Measurements from ENCODE around the gene MRAS. TPM values are rescaled to one million over a fixed set of nuclear protein-coding genes. Genes with fewer than 3 reads are reported as not detected.

Gene MRAS
- total RNA-seq, 4 donors from 2014 or later = 13.8 to 83.0 (median 46.8) TPM

DNA sequence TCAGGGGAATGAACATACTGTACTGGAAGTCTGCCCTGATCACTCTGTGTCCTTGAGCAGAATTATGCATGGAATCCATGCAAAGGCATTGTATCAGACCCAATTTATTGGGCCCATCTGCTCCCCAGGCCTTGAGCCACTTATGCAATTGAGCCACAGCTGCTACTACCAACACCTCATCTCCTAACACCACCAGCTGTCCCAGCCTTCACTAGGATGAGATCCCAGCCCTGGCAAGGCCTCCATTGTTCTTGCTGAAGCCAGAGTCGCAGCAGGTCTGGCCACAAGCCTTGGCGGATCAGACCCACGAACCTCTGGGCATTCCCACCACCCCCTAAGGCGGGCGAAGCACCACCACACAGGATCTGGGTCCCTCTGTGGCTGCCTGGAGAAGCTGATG, 9.6 kb upstream of the MRAS start:
- DNase-seq = no peak
- no peaks in the 10 kb centered on the region for H3K4me1 ChIP-seq
- intact Hi-C loops (cut with DNase I; ENCODE audit: low total_unique reads) = loop anchor here (10.0 kb wide), 1 partner anchor 66 kb away; no protein-coding TSS in a partner anchor

DNA sequence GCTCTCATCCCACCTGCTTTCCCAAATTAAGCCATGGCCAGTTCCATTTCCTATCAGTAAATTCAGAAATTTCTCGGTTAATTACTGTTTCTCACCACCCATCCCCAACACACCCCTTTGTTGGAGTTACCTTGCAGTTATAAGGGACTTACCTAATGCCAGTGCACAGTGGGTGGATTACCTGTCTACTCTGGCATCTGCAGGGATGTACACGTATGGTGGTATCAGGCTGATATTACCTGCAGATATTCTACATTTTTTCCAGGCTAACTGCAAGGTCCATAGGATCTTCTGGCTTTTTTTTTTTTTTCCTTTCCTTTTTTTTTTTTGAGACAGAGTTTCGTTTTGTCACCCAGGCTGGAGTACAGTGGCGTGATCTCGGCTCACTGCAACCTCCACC, 7.9 kb upstream of the MRAS start:
- intact Hi-C loops (cut with DNase I; ENCODE audit: low total_unique reads) = no loop called here
- H3K36me3 ChIP-seq = no peaks in the 10 kb centered on the region
- TF ChIP-seq, protein P1, sequence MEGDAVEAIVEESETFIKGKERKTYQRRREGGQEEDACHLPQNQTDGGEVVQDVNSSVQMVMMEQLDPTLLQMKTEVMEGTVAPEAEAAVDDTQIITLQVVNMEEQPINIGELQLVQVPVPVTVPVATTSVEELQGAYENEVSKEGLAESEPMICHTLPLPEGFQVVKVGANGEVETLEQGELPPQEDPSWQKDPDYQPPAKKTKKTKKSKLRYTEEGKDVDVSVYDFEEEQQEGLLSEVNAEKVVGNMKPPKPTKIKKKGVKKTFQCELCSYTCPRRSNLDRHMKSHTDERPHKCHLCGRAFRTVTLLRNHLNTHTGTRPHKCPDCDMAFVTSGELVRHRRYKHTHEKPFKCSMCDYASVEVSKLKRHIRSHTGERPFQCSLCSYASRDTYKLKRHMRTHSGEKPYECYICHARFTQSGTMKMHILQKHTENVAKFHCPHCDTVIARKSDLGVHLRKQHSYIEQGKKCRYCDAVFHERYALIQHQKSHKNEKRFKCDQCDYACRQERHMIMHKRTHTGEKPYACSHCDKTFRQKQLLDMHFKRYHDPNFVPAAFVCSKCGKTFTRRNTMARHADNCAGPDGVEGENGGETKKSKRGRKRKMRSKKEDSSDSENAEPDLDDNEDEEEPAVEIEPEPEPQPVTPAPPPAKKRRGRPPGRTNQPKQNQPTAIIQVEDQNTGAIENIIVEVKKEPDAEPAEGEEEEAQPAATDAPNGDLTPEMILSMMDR (IDR thresholded peaks at IDR 0.05) = no peak
- no peak for TF ChIP-seq POLR2A (IDR thresholded peaks at IDR 0.05)
- H3K4me3 ChIP-seq = no peak overlapping the region
- DNase-seq = no peak
- no peak overlapping the region for H3K27ac ChIP-seq
- no peaks in the 10 kb centered on the region for H3K4me1 ChIP-seq
- H3K9me3 ChIP-seq = no peaks in the 10 kb centered on the region
- H3K27me3 ChIP-seq = no peaks in the 10 kb centered on the region

More for the DNA sequence above, 9.6 kb upstream of the MRAS start:
- Histone ChIP-seq H3K27me3 (no peaks in the 10 kb centered on the region), H3K36me3 (no peaks in the 10 kb centered on the region), H3K27ac (no peak overlapping the region), H3K9me3 (no peaks in the 10 kb centered on the region), H3K4me3 (no peak overlapping the region)
- TF ChIP-seq, protein P1 (IDR thresholded peaks at IDR 0.05) = no peak

DNA sequence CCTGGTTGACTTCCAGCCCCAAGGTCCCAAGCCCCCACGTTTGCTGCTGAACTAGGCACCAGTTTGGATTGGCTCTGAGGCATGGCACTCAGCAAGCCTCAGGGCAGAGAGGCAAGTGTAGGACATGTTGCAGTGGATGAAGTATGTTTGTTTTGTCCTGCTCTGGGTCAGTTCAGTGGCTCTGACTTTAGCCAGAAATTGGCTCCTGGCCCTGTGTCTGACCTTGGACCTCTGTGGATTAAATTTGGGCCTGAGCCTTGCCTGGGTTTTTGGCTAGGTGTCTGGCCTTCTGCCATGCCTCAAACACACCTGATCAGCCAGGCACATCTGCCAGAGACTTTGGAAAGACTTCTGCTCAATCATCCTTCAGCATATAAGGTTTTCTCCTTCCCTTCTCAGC, 3.6 kb upstream of the MRAS start:
- no peak for DNase-seq
- no peaks in the 10 kb centered on the region for H3K9me3 ChIP-seq
- intact Hi-C loops (cut with DNase I; ENCODE audit: low total_unique reads) = no loop called here
- no peak overlapping the region for H3K27ac ChIP-seq
- H3K4me1 ChIP-seq = no peaks in the 10 kb centered on the region
- no peak overlapping the region for H3K4me3 ChIP-seq
- no peaks in the 10 kb centered on the region for H3K36me3 ChIP-seq
- no peaks in the 10 kb centered on the region for H3K27me3 ChIP-seq
- TF ChIP-seq, protein P1 (IDR thresholded peaks at IDR 0.05) = no peak
- TF ChIP-seq POLR2A (IDR thresholded peaks at IDR 0.05) = no peak

DNA sequence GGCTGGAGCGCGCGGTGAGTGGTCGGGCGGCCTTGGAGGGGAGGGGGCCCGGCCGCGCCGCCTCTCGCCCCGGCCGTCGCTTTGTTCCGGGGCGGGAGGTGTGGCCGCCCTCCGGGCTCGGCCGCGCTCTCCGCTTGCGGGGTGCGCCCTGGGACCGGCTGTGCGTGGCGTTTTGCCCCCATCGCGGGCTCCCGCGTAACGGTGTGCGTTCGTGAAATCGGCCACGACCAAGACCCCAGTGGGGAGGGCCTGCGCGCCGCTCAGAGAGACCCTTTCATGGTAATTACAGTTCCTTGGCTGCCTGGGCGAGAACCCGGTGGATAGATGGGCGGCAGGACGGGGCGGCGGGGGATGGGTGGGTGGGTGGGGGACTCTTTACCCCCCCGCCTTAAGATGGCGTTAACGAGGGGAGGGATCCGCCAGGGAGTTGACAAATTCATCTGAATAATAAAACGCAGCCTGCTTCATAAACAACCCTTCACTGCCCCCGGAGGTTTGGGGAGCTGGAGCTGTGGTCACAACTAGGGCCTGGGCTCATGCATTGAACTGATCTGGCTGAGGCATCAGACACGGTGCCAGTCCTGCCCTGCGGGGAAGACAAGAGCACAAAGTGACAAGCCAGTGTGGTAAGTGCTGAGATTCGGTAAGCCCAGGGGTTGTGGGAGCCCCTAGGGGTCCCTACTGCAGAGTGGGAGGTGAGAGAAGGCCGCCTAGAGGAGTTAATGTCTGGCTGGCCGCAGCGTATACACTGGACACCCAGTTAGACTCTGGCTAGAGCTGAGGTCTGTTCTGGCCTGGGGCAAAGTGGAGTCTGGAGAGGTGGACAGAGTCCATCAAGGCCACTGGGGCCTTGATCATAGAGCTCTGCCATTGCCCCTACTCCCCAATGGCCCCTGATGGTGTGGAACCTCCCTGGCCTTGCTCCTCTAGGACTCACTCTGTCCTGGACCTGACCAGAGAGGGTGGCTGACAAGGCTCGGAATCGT, 668 bp downstream of the MRAS start:
- Histone ChIP-seq H3K9me3 (no peaks in the 10 kb centered on the region), H3K27me3 (no peaks in the 10 kb centered on the region), H3K27ac (peak overlapping the region; percentile 97), H3K4me3 (peak overlapping the region; percentile 72 to 77), H3K4me1 (no peaks in the 10 kb centered on the region), H3K36me3 (no peaks in the 10 kb centered on the region)
- peak in 1 of 2 donors; percentile 21 for TF ChIP-seq POLR2A (IDR thresholded peaks at IDR 0.05)
- TF ChIP-seq, protein P1 (IDR thresholded peaks at IDR 0.05) = no peak
- DNase-seq = peak; percentile 40 to 57
- intact Hi-C loops (cut with DNase I; ENCODE audit: low total_unique reads) = no loop called here
